ENCODE results near the gene AGXT2. TPM values are rescaled to one million over a fixed set of nuclear protein-coding genes. Genes with fewer than 3 reads are reported as not detected.

The AGXT2 gene
- total and polyA plus RNA-seq, 10 of the 15 experiments (the other 5 are each of a cell fraction or from before 2014, with no cell fraction given) = not detected

- H2AFZ ChIP-seq (ENCODE audit: control insufficient read depth, low read depth, low read length) = no peak overlapping the region
- H3K4me3 ChIP-seq = no peak overlapping the region
- no peaks in the 10 kb centered on the region for H3K36me3 ChIP-seq (ENCODE audit: control insufficient read depth in 2 of 2, insufficient read depth in 2 of 2, low read length in 1 of 2)
- ChIA-PET CTCF (interaction anchor here (0.9 kb wide), 1 partner anchor 153 kb away, joined by 3 read pairs; no protein-coding TSS in a partner anchor), POLR2A (no interaction called here), SMC1A (ENCODE audit: uncharacterized antibody, unreplicated experiment) (no interaction called here), RAD21 (ENCODE audit: unreplicated experiment) (no interaction called here)
- FAIRE-seq (no peak), DNase-seq (ENCODE audit: low read depth, low spot score) (no peak), ATAC-seq (no peak)
- H3K4me2 ChIP-seq (ENCODE audit: control insufficient read depth, insufficient read depth) = no peak overlapping the region
- BruUV-seq (replicated peaks) = no TSS peak
- in situ Hi-C loops (cut with MboI) (no loop called here), intact Hi-C loops (cut with micrococcal nuclease; ENCODE audit: unreplicated experiment) (no loop called here)
- no peaks in the 10 kb centered on the region for H3K9me3 ChIP-seq (replicated peaks; ENCODE audit: control insufficient read depth, insufficient read depth, low read length)
- no peak overlapping the region for H3K27ac ChIP-seq (ENCODE audit: control insufficient read depth, insufficient read depth)
- H3K27me3 ChIP-seq (replicated peaks in 1 of 2; ENCODE audit: control insufficient read depth in 2 of 2, insufficient read depth in 2 of 2, low read length in 1 of 2) = no peaks in the 10 kb centered on the region
- no peaks in the 10 kb centered on the region for H3K79me2 ChIP-seq (ENCODE audit: control insufficient read depth, insufficient read depth, low read length)
- H3K4me1 ChIP-seq (ENCODE audit: control insufficient read depth, insufficient read depth, low read length) = no peaks in the 10 kb centered on the region
- H4K20me1 ChIP-seq (ENCODE audit: control insufficient read depth, insufficient read depth) = no peaks in the 10 kb centered on the region
- H3K9ac ChIP-seq (ENCODE audit: control insufficient read depth, insufficient read depth, low read length) = no peak overlapping the region
- TF ChIP-seq MTA3 (IDR thresholded peaks at IDR 0.05; ENCODE audit: borderline replicate concordance, low read length) (no peak), RB1 (IDR thresholded peaks at IDR 0.05; ENCODE audit: borderline replicate concordance) (no peak), NBN (IDR thresholded peaks at IDR 0.05) (no peak), MEF2B (IDR thresholded peaks at IDR 0.05; ENCODE audit: partially characterized antibody, poor library complexity, severe bottlenecking) (no peak), TCF12 (IDR thresholded peaks at IDR 0.05; ENCODE audit: low read depth, low read length) (no peak), POU2F2 (IDR thresholded peaks at IDR 0.05; ENCODE audit: borderline replicate concordance, low read depth, low read length) (no peak), SRF (IDR thresholded peaks at IDR 0.05; ENCODE audit: low read depth in 2 of 2, low read length in 2 of 2) (no peak), KAT2A (conservative IDR thresholded peaks at IDR 0.05; ENCODE audit: control insufficient read depth, low read depth, low read length) (no peak), NRF1 (conservative IDR thresholded peaks at IDR 0.05; ENCODE audit: low read depth, low read length) (no peak), EP300 (IDR thresholded peaks at IDR 0.05; ENCODE audit: borderline replicate concordance in 1 of 2, control insufficient read depth in 1 of 2, low read depth in 2 of 2, low read length in 2 of 2) (no peak), CBX3 (IDR thresholded peaks at IDR 0.05; ENCODE audit: borderline replicate concordance, low read depth) (no peak), DPF2 (IDR thresholded peaks at IDR 0.05) (no peak), ZNF217 (IDR thresholded peaks at IDR 0.05) (no peak), ATF3 (IDR thresholded peaks at IDR 0.05; ENCODE audit: borderline replicate concordance, extremely low read depth, low read depth, low read length) (no peak), BACH1 (IDR thresholded peaks at IDR 0.05; ENCODE audit: borderline replicate concordance) (no peak), ZBTB33 (IDR thresholded peaks at IDR 0.05) (no peak)
- TF ChIP-seq, protein P1, sequence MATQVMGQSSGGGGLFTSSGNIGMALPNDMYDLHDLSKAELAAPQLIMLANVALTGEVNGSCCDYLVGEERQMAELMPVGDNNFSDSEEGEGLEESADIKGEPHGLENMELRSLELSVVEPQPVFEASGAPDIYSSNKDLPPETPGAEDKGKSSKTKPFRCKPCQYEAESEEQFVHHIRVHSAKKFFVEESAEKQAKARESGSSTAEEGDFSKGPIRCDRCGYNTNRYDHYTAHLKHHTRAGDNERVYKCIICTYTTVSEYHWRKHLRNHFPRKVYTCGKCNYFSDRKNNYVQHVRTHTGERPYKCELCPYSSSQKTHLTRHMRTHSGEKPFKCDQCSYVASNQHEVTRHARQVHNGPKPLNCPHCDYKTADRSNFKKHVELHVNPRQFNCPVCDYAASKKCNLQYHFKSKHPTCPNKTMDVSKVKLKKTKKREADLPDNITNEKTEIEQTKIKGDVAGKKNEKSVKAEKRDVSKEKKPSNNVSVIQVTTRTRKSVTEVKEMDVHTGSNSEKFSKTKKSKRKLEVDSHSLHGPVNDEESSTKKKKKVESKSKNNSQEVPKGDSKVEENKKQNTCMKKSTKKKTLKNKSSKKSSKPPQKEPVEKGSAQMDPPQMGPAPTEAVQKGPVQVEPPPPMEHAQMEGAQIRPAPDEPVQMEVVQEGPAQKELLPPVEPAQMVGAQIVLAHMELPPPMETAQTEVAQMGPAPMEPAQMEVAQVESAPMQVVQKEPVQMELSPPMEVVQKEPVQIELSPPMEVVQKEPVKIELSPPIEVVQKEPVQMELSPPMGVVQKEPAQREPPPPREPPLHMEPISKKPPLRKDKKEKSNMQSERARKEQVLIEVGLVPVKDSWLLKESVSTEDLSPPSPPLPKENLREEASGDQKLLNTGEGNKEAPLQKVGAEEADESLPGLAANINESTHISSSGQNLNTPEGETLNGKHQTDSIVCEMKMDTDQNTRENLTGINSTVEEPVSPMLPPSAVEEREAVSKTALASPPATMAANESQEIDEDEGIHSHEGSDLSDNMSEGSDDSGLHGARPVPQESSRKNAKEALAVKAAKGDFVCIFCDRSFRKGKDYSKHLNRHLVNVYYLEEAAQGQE (IDR thresholded peaks at IDR 0.05; ENCODE audit: low read depth, low read length) = no peak
- TF ChIP-seq, protein P2, sequence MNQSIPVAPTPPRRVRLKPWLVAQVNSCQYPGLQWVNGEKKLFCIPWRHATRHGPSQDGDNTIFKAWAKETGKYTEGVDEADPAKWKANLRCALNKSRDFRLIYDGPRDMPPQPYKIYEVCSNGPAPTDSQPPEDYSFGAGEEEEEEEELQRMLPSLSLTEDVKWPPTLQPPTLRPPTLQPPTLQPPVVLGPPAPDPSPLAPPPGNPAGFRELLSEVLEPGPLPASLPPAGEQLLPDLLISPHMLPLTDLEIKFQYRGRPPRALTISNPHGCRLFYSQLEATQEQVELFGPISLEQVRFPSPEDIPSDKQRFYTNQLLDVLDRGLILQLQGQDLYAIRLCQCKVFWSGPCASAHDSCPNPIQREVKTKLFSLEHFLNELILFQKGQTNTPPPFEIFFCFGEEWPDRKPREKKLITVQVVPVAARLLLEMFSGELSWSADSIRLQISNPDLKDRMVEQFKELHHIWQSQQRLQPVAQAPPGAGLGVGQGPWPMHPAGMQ (IDR thresholded peaks at IDR 0.05; ENCODE audit: borderline replicate concordance) = no peak
These were observed 11.5 kb upstream of the AGXT2 start for GRCh38 chr5:35059251-35059650.

Measured in GM12878 (cell line).